ENCODE measurements around the gene WWC2.

- TF ChIP-seq POLR2AphosphoS5 (IDR thresholded peaks at IDR 0.05; ENCODE audit: borderline replicate concordance, low read depth, low read length) (no peak), EZH2 (IDR thresholded peaks at IDR 0.05) (no peak), FOXP2 (optimal IDR thresholded peaks at IDR 0.05; ENCODE audit: control extremely low read depth, extremely low read length, insufficient read depth) (no peak)
Observed at GRCh38 chr4:183299464-183299863, 200.4 kb downstream of the WWC2 start.
